Panc1 (cell line): ENCODE results near the gene ZDHHC18. TPM values are rescaled to one million over a fixed set of nuclear protein-coding genes. Genes with fewer than 3 reads are reported as not detected.

ENCODE experiments used
- ATAC-seq: fragments of 200-7000 bp; cut with Tn5 transposase; 2 replicates; pipeline ENCODE4 v1.9.1; 2020; ENCODE audit warnings: mild to moderate bottlenecking, moderate library complexity
- BruUV-seq: library from RNA; stranded (reverse); fragments of 400-500 nt; replicated peaks from 2 replicates; lab custom pipeline; 2021; lab: Mats Ljungman, UMichigan
- CTCF ChIA-PET: fragments of 300-600 bp; sonication (Branson Sonifier 250); formaldehyde crosslinking; loops from one replicate; lab custom pipeline; 2022; ENCODE audit warnings: antibody characterized with exemption; lab: Charles Lee
- POLR2A ChIA-PET: fragments of 300-600 bp; sonication (Branson Sonifier 250); formaldehyde crosslinking; loops from one replicate; lab custom pipeline; 2022; ENCODE audit warnings: antibody characterized with exemption; lab: Charles Lee
- DNase-seq: peaks from one replicate; pipeline ENCODE4 v3.0.0-alpha.2; 2010; ENCODE audit warnings: low read depth, low spot score
- H3K27ac ChIP-seq: 2 replicates; pipeline ENCODE4 v1.5.1; 2011; ENCODE audit warnings: mild to moderate bottlenecking, low read length, inconsistent platforms
- H3K27me3 ChIP-seq: fragments of 200-500 bp; sonication (Bioruptor generic); 2 replicates; pipeline ENCODE4 v1.6.0; 2014; ENCODE audit warnings: low read length, inconsistent platforms; ENCODE audit not compliant: control insufficient read depth, insufficient read depth
- H3K36me3 ChIP-seq: fragments of 200-500 bp; sonication (Bioruptor generic); 2 replicates; pipeline ENCODE4 v1.5.1; 2014; ENCODE audit warnings: inconsistent platforms, mild to moderate bottlenecking, low read length, moderate library complexity; ENCODE audit not compliant: control insufficient read depth, insufficient read depth
- H3K4me1 ChIP-seq: 2 replicates; pipeline ENCODE4 v1.5.1; 2011; ENCODE audit warnings: inconsistent platforms, mild to moderate bottlenecking, low read length, moderate library complexity; ENCODE audit not compliant: control insufficient read depth, insufficient read depth
- H3K4me3 ChIP-seq, 2 experiments: 2 replicates each; pipeline ENCODE4 v1.5.1; 2011 to 2012; ENCODE audit warnings: low read depth in 2 of 2, low read length in 2 of 2, mild to moderate bottlenecking in 2 of 2, inconsistent platforms in 1 of 2, moderate library complexity in 1 of 2
- H3K9me3 ChIP-seq: fragments of 200-500 bp; sonication (Bioruptor generic); 2 replicates; pipeline ENCODE4 v1.5.1; 2014; ENCODE audit warnings: low read depth, mild to moderate bottlenecking, inconsistent platforms, low read length, moderate library complexity; ENCODE audit not compliant: control insufficient read depth, insufficient read depth
- CTCF ChIP-seq: fragments of 450-650 bp; IDR thresholded peaks from 2 replicates; pipeline ENCODE4 v1.5.1; 2017; ENCODE audit warnings: mild to moderate bottlenecking
- POLR2AphosphoS5 ChIP-seq: IDR thresholded peaks from 2 replicates; pipeline ENCODE4 v1.6.1; 2012; ENCODE audit warnings: mild to moderate bottlenecking, low read depth, low read length, moderate library complexity
- REST ChIP-seq, 2 experiments: IDR thresholded peaks; 2 replicates each; pipeline ENCODE4 v1.6.1; 2011 to 2012; ENCODE audit warnings: low read depth in 2 of 2, control low read depth in 1 of 2, low read length in 1 of 2, mild to moderate bottlenecking in 1 of 2, moderate library complexity in 1 of 2; ENCODE audit not compliant: insufficient read depth in 1 of 2
- SIN3A ChIP-seq: IDR thresholded peaks from 2 replicates; pipeline ENCODE4 v1.6.1; 2012; ENCODE audit warnings: low read depth, mild to moderate bottlenecking, low read length, moderate library complexity, borderline replicate concordance; ENCODE audit not compliant: insufficient read depth
- TCF7L2 ChIP-seq: IDR thresholded peaks from 2 replicates; pipeline ENCODE4 v1.6.1; 2011; ENCODE audit warnings: mild to moderate bottlenecking, low read depth, low read length, inconsistent platforms
- in situ Hi-C: cut with HindIII; loops from 2 replicates; pipeline ENCODE4 v1.10.0; 2016; ENCODE audit warnings: low sequenced_read_pairs, low pct_unique_long_range_greater_than_20kb
- intact Hi-C: fragments of 100-400 bp; cut with micrococcal nuclease; formaldehyde crosslinking; loops from one replicate; pipeline ENCODE4 v1.10.0; 2022; ENCODE audit not compliant: unreplicated experiment
- total RNA-seq: library from RNA; stranded (reverse); gene quantifications from one replicate; pipeline ENCODE4 v1.2.1, GENCODE V29; 2021; ENCODE audit not compliant: unreplicated experiment

Gene ZDHHC18
- total RNA-seq, 1 experiment from 2014 or later = 45.4 TPM

- Histone ChIP-seq H3K4me3 (no peak overlapping the region), H3K36me3 (peaks cover 4% of the 10 kb centered on the region), H3K27ac (no peak overlapping the region), H3K4me1 (peaks cover 3% of the 10 kb centered on the region; the same call in 1 of the 2 replicates), H3K27me3 (no peaks in the 10 kb centered on the region), H3K9me3 (no peaks in the 10 kb centered on the region)
- POLR2A ChIA-PET = no interaction called here
- BruUV-seq = no TSS peak
- CTCF ChIA-PET = no interaction called here
- intact Hi-C loops (no loop called here), in situ Hi-C loops (no loop called here)
- no peak for DNase-seq
- TF ChIP-seq POLR2AphosphoS5 = no peak
- TF ChIP-seq SIN3A = no peak
- no peak for TF ChIP-seq TCF7L2
- no peak for TF ChIP-seq REST (IDR thresholded peaks at IDR 0.05; ENCODE audit: insufficient read depth in 1 of 2, low read depth in 2 of 2, low read length in 1 of 2)
- TF ChIP-seq CTCF = no peak
- ATAC-seq = no peak
Measured at GRCh38 chr1:26848499-26848898, 22.0 kb downstream of the ZDHHC18 start.

GRCh38 chr1:26848941-26849774 lies 22.7 kb downstream of the ZDHHC18 start:
- no peaks in the 10 kb centered on the region for H3K9me3 ChIP-seq
- H3K4me3 ChIP-seq = no peak overlapping the region
- ATAC-seq (peak; percentile 47; the same call in 1 of the 2 replicates), DNase-seq (peak; percentile 92)
- ChIA-PET CTCF (interaction anchor here (1.1 kb wide), 1 partner anchor 38 kb away, joined by 4 read pairs; no protein-coding TSS in a partner anchor), POLR2A (no interaction called here)
- TF ChIP-seq CTCF (no peak), REST (IDR thresholded peaks at IDR 0.05; ENCODE audit: insufficient read depth in 1 of 2, low read depth in 2 of 2, low read length in 1 of 2) (no peak)
- H3K27ac ChIP-seq = no peak overlapping the region
- peaks cover 4% of the 10 kb centered on the region for H3K36me3 ChIP-seq
- H3K27me3 ChIP-seq = no peaks in the 10 kb centered on the region
- BruUV-seq = no TSS peak
- intact Hi-C loops (no loop called here), in situ Hi-C loops (no loop called here)
- peaks cover 3% of the 10 kb centered on the region; the same call in 1 of the 2 replicates for H3K4me1 ChIP-seq
